ENCODE data around the gene TSSK1B.

Gene TSSK1B

GRCh38 chr5:113394658-113395057, 40.1 kb downstream of the TSSK1B start:
- no peak for DNase-seq

DNA sequence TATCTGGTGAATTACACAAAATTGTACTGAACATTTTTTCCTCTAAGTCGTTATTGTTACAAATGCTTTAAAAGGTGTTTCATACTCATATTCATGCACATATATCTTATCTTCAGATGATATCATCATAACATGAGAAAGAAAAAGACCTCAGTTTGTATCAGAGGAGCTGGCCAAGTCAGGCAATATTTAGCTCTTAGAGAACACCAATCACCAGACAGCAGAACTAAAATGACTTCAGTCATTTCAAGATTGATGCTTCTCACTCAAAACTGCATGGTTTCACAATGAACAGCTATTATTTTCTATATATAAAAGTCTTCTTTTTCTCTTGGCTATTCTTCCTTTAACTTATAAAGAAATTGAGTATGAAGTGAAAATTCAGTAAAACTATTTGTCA, 44.6 kb downstream of the TSSK1B start:
- DNase-seq = no peak

GRCh38 chr5:113389116-113389515, 45.7 kb downstream of the TSSK1B start:
- DNase-seq = no peak

DNA sequence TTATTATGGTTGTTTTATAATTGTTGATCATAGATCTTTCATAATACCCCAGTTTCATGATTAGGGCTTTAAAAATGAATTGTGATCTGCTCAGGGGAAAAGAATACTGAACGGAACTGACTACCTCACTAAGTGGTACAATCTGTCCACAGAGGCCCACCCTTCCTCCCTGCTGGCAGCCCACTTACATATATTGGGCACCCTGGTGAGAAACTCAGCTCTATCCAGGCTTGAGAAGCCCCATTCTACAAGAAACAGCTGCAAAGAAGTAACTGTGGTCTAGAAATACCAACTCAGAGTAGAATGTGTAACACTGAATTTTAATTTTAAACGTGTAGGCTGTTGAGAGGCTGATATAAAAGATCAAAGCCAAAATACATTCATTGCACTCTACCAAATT, 46.9 kb downstream of the TSSK1B start:
- DNase-seq = no peak

- DNase-seq = peak; percentile 56
These were observed 50.0 kb downstream of the TSSK1B start for GRCh38 chr5:113384782-113385285.

- DNase-seq = peak; percentile 27
These were observed 52.1 kb downstream of the TSSK1B start for GRCh38 chr5:113382731-113383130.
